HepG2 (cell line): ENCODE measurements around the gene EIF4G1. TPM values are rescaled to one million over a fixed set of nuclear protein-coding genes. Genes with fewer than 3 reads are reported as not detected.
A peak's percentile ranks its signal among the peaks of the same experiment; 100 is the strongest.

Experiments
- ATAC-seq: fragments of 200-7000 bp; cut with Tn5 transposase; 3 replicates; pipeline ENCODE4 v1.9.1; 2020; ENCODE audit warnings: mild to moderate bottlenecking, moderate library complexity
- BruUV-seq: library from RNA; stranded (reverse); fragments of 400-500 nt; replicated peaks from 2 replicates; lab custom pipeline; 2021; lab: Mats Ljungman, UMichigan
- CTCF ChIA-PET: fragments of 300-600 bp; formaldehyde crosslinking; extraction: SDS; loops from one replicate; lab custom pipeline; 2021; ENCODE audit warnings: low total read pairs, inconsistent platforms, low intra/inter-chr PET ratio; lab: Yijun Ruan, JAX
- POLR2A ChIA-PET: fragments of 350-600 bp; sonication (Branson Sonifier 250); formaldehyde crosslinking; loops from one replicate; lab custom pipeline; 2020; ENCODE audit warnings: antibody characterized with exemption, inconsistent platforms; lab: Yijun Ruan, JAX
- DNase-seq: peaks from one replicate; pipeline ENCODE4 v3.0.0-alpha.2; 2015; ENCODE audit warnings: low spot score
- FAIRE-seq: peaks from 3 replicates; lab custom pipeline; 2011; peaks lifted over from hg19 to GRCh38; lab: Jason Lieb, UNC
- H2AFZ ChIP-seq: one replicate; pipeline ENCODE4 v1.6.1; 2011; ENCODE audit warnings: low read length, inconsistent platforms
- H3K27ac ChIP-seq: fragments of 300-600 bp; 3 replicates; pipeline ENCODE4 v1.8.0; 2011; ENCODE audit warnings: mixed run types, mild to moderate bottlenecking, mixed read lengths, low read length, inconsistent platforms; ENCODE audit not compliant: insufficient read depth; ENCODE audit errors: extremely low read length
- H3K27me3 ChIP-seq, 2 experiments: fragments of 200-600 bp in 1 of 2; 2 replicates in 1 of 2; 3 replicates in 1 of 2; pipeline versions ENCODE4 v1.6.0 to v1.8.0; 2011; ENCODE audit warnings: low read length in 2 of 2, mild to moderate bottlenecking in 2 of 2, moderate library complexity in 2 of 2, inconsistent platforms in 1 of 2; ENCODE audit not compliant: insufficient read depth in 2 of 2, control insufficient read depth in 1 of 2
- H3K36me3 ChIP-seq, 2 experiments: fragments of 200-600 bp in 1 of 2; replicated peaks in 1 of 2; 2 replicates in 1 of 2; 3 replicates in 1 of 2; pipeline versions ENCODE4 v1.5.1 to v1.8.0; 2011; ENCODE audit warnings: low read length in 2 of 2, inconsistent platforms in 1 of 2; ENCODE audit not compliant: insufficient read depth in 2 of 2, control insufficient read depth in 1 of 2
- H3K4me1 ChIP-seq: 2 replicates; pipeline ENCODE4 v1.5.1; 2012; ENCODE audit warnings: low read length, inconsistent platforms; ENCODE audit not compliant: insufficient read depth
- H3K4me2 ChIP-seq: 2 replicates; pipeline ENCODE4 v1.6.0; 2011; ENCODE audit warnings: low read depth, low read length, inconsistent platforms
- H3K4me3 ChIP-seq, 3 experiments: fragments of 200-600 bp in 1 of 3; sonication (generic), shearing (Covaris generic) in 1 of 3; replicated peaks in 1 of 3; 2 replicates each; pipeline ENCODE4 v1.5.1; 2011 to 2016; ENCODE audit warnings: low read length in 3 of 3, inconsistent platforms in 2 of 3, low read depth in 2 of 3, mild to moderate bottlenecking in 2 of 3, control low read depth in 1 of 3, mixed read lengths in 1 of 3; ENCODE audit not compliant: insufficient read depth in 1 of 3
- H3K79me2 ChIP-seq: one replicate; pipeline ENCODE4 v1.6.1; 2011; ENCODE audit warnings: low read length, inconsistent platforms; ENCODE audit not compliant: insufficient read depth
- H3K9ac ChIP-seq: 2 replicates; pipeline ENCODE4 v1.6.0; 2011; ENCODE audit warnings: mild to moderate bottlenecking, low read depth, low read length, inconsistent platforms; ENCODE audit not compliant: insufficient read depth
- H3K9me3 ChIP-seq: 2 replicates; pipeline ENCODE4 v1.5.1; 2012; ENCODE audit warnings: mild to moderate bottlenecking, low read length
- H4K20me1 ChIP-seq: 2 replicates; pipeline ENCODE4 v1.6.0; 2011; ENCODE audit warnings: inconsistent platforms, mild to moderate bottlenecking, low read length, moderate library complexity; ENCODE audit not compliant: insufficient read depth
- AGO2 ChIP-seq: fragments of 200-400 bp; formaldehyde crosslinking; optimal IDR thresholded peaks from 2 replicates; pipeline ENCODE3; 2017; ENCODE audit warnings: mild to moderate bottlenecking, low read depth, low read length, moderate library complexity
- KDM4B ChIP-seq: sonication (generic); formaldehyde crosslinking; IDR thresholded peaks from 2 replicates; pipeline ENCODE4 v1.4.0; 2020; ENCODE audit warnings: missing genetic modification reagents
- POLR2A ChIP-seq, 2 experiments: IDR thresholded peaks; 2 replicates each; pipeline ENCODE4 v1.6.1; 2011; ENCODE audit warnings: low read depth in 2 of 2, low read length in 2 of 2, mild to moderate bottlenecking in 1 of 2, moderate library complexity in 1 of 2; ENCODE audit not compliant: insufficient read depth in 1 of 2
- POLR2G ChIP-seq: fragments of 200-400 bp; formaldehyde crosslinking; IDR thresholded peaks from 2 replicates; pipeline ENCODE4 v1.6.1; 2018; ENCODE audit warnings: mild to moderate bottlenecking, low read depth, low read length, moderate library complexity
- SIN3A ChIP-seq: IDR thresholded peaks from 2 replicates; pipeline ENCODE4 v1.6.1; 2011; ENCODE audit warnings: low read depth, mild to moderate bottlenecking, control low read depth, low read length, borderline replicate concordance
- ZSCAN22 ChIP-seq: sonication (generic); formaldehyde crosslinking; IDR thresholded peaks from 2 replicates; pipeline ENCODE4 v1.4.0; 2020; ENCODE audit warnings: mild to moderate bottlenecking, missing genetic modification reagents
- ZSCAN25 ChIP-seq: sonication (generic); formaldehyde crosslinking; IDR thresholded peaks from 2 replicates; pipeline ENCODE4 v1.8.0; 2022; ENCODE audit warnings: mild to moderate bottlenecking, missing genetic modification reagents
- WGBS: methylation state at CpG from one replicate; pipeline ENCODE4 v1.1.6; 2017; ENCODE audit warnings: low lambda C conversion rate; 5-methylcytosine and 5-hydroxymethylcytosine counted together
- in situ Hi-C: cut with HindIII; loops from 2 replicates; pipeline ENCODE4 v1.10.0; 2017; ENCODE audit warnings: low pct_unique_long_range_greater_than_20kb; ENCODE audit not compliant: extremely low pct_ligation_motif_present
- intact Hi-C: fragments of 100-400 bp; cut with micrococcal nuclease; formaldehyde crosslinking; loops from one replicate; pipeline ENCODE4 v1.10.0; 2022; ENCODE audit not compliant: unreplicated experiment
- polyA plus RNA-seq, 8 experiments: library from polyadenylated mRNA; depleted of rRNA in 3 of 8; stranded (reverse) in 7 of 8; unstranded in 1 of 8; fragments of >200 nt; fragmentation: Illumina TruSeq in 4 of 8; extraction: Trizol in 4 of 8; gene quantifications; 2 replicates each; pipeline versions ENCODE4 v1.2.1 to v1.2.3, GENCODE V29; 2011 to 2016; ENCODE audit warnings: low read depth in 4 of 8, missing spikeins in 1 of 8, mixed read lengths in 1 of 8; ENCODE audit not compliant: insufficient read depth in 1 of 8
- total RNA-seq, 5 experiments: library from RNA; depleted of rRNA; stranded (reverse); fragments of >200 nt; fragmentation: Illumina TruSeq; extraction: Trizol; gene quantifications; 2 replicates each; pipeline ENCODE4 v1.2.3, GENCODE V29; 2016; ENCODE audit warnings: low read depth in 1 of 5
- TF ChIP-seq, protein P1 (sequence below): sonication (generic); formaldehyde crosslinking; IDR thresholded peaks from 2 replicates; pipeline ENCODE4 v1.8.0; 2022; ENCODE audit warnings: mild to moderate bottlenecking, missing genetic modification reagents, moderate library complexity
- TF ChIP-seq, protein P2 (sequence below): sonication (generic); formaldehyde crosslinking; IDR thresholded peaks from 2 replicates; pipeline ENCODE4 v1.8.1; 2023; ENCODE audit warnings: mild to moderate bottlenecking, missing genetic modification reagents
- TF ChIP-seq, protein P3 (sequence below): sonication (generic); formaldehyde crosslinking; IDR thresholded peaks from 2 replicates; pipeline ENCODE4 v1.4.0; 2020; ENCODE audit warnings: missing genetic modification reagents, low read depth, mild to moderate bottlenecking, borderline replicate concordance
- TF ChIP-seq, protein P4 (sequence below): sonication (generic); formaldehyde crosslinking; IDR thresholded peaks from 2 replicates; pipeline ENCODE4 v1.4.0; 2020; ENCODE audit warnings: missing genetic modification reagents

Gene EIF4G1
- total and polyA plus RNA-seq, 2 of the 13 experiments (the other 11 are each of a cell fraction or from before 2014, with no cell fraction given): 208 to 213 TPM

DNA sequence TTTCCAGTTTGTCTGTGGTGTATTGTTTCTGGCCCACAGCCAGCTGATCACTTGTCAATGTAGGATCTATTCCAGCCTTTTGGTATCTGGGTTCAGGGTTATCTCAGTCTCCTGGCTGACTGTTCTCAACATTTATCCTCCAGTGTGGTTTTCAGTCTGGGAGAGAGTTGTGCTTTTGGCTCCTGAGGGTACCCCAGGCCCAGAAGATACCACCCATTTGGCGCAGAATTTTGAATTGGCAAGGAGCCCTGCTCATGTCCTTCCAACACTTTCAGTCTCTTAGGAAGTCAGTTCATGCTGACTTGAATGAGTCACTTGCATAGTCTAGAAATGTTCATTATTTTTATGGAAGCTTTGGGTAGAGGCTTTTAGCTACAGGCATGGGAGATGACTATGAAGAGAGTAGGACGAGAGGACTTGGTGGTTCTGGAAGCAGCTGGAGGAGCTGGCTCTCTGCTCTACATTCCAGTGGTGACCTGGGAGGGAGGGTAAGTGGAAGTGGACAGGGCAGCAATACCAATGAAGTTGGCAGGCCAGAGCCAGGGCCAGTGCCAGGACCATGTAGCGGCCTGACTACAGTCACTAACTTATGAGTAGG lies 54.3 kb downstream of the EIF4G1 start:
- no peak overlapping the region for H3K4me2 ChIP-seq
- ATAC-seq (no peak), FAIRE-seq (no peak), DNase-seq (no peak)
- POLR2A ChIA-PET: interaction anchor here (0.5 to 3.0 kb wide), 4 partner anchors 9 to 146 kb away, joined by 3 to 13 read pairs (median 6); no protein-coding TSS in a partner anchor
- H3K4me1 ChIP-seq: peaks cover 51% of the 10 kb centered on the region
- no peaks in the 10 kb centered on the region for H3K9me3 ChIP-seq
- H3K79me2 ChIP-seq: peaks cover 14% of the 10 kb centered on the region
- in situ Hi-C loops (no loop called here), intact Hi-C loops (no loop called here)
- no peak overlapping the region for H3K27ac ChIP-seq
- peaks cover 17% of the 10 kb centered on the region for H4K20me1 ChIP-seq
- peaks cover 22 to 46% of the 10 kb centered on the region in 2 experiments for H3K36me3 ChIP-seq
- CTCF ChIA-PET: no interaction called here
- peak in 1 of 2 experiments; percentile 45; a peak in 1 of 4 replicates for TF ChIP-seq POLR2A (IDR thresholded peaks at IDR 0.05; ENCODE audit: insufficient read depth in 1 of 2, low read depth in 2 of 2, low read length in 2 of 2)
- TF ChIP-seq POLR2G: peak; percentile 44; the same call in 1 of the 2 replicates
- TF ChIP-seq, protein P1, sequence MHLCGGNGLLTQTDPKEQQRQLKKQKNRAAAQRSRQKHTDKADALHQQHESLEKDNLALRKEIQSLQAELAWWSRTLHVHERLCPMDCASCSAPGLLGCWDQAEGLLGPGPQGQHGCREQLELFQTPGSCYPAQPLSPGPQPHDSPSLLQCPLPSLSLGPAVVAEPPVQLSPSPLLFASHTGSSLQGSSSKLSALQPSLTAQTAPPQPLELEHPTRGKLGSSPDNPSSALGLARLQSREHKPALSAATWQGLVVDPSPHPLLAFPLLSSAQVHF (CRISPR knock-in tag): no peak
- WGBS: 94% methylated on average over 3 of the region's 3 CpGs
- BruUV-seq: no TSS peak
- no peaks in the 10 kb centered on the region for H3K27me3 ChIP-seq
- H2AFZ ChIP-seq: no peak overlapping the region
- no peak overlapping the region for H3K4me3 ChIP-seq
- no peak overlapping the region for H3K9ac ChIP-seq

DNA sequence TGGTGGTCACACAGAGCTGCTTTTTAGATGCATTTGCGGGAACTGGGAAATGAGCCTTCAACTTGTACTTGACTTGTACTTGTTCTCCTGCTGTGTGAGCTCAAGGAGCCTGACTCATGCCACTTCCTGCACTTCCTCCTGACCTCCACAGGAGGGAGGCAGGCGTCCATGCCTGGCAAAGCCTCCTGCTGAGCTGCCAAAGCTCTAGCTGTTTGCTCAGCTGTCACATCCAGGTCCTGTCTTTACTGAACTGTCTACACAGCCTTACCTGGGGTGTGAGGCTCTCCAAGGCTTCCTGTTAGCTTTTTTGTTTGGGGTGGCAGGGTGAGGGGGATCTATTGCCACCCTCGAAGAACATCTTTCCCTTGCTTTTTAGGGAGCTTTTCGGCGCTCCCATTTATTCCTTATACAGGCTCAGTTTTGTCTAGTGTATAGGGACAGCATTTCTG lies 57.2 kb downstream of the EIF4G1 start:
- peak; percentile 92 for ATAC-seq
- POLR2A ChIA-PET: interaction anchor here (0.6 to 3.5 kb wide), 10 partner anchors 9 to 170 kb away, joined by 3 to 21 read pairs (median 5); partner anchors contain the start of genes CLCN2 and POLR2H
- H3K27ac ChIP-seq: peak overlapping the region; percentile 18
- peak; percentile 93 for FAIRE-seq
- no peaks in the 10 kb centered on the region for H3K9me3 ChIP-seq
- 59% methylated on average over 5 of the region's 5 CpGs for whole genome bisulfite sequencing
- no peak overlapping the region for H3K4me3 ChIP-seq
- peaks cover under 1% of the 10 kb centered on the region for H3K79me2 ChIP-seq
- H2AFZ ChIP-seq: no peak overlapping the region
- in situ Hi-C loops (loop anchor here (10.0 kb wide), 2 partner anchors 93 to 143 kb away; no protein-coding TSS in a partner anchor), intact Hi-C loops (loop anchor here (1.0 to 5.0 kb wide), 5 partner anchors 45 to 1204 kb away; no protein-coding TSS in a partner anchor)
- peak; percentile 84 for DNase-seq
- H3K9ac ChIP-seq: no peak overlapping the region
- no peaks in the 10 kb centered on the region for H3K27me3 ChIP-seq
- H3K4me1 ChIP-seq: peaks cover 30% of the 10 kb centered on the region
- CTCF ChIA-PET: interaction anchor here (0.7 to 2.3 kb wide), 7 partner anchors 18 to 172 kb away, joined by 3 to 20 read pairs (median 7); no protein-coding TSS in a partner anchor
- no peak overlapping the region for H3K4me2 ChIP-seq
- peaks cover 13% of the 10 kb centered on the region for H4K20me1 ChIP-seq
- H3K36me3 ChIP-seq: peaks cover 17 to 57% of the 10 kb centered on the region in 2 experiments
- no TSS peak for BruUV-seq
- TF ChIP-seq KDM4B (CRISPR knock-in tag): 0 out of 2 replicates have a peak, but pooled peaks have one; percentile 13
- TF ChIP-seq, protein P2, sequence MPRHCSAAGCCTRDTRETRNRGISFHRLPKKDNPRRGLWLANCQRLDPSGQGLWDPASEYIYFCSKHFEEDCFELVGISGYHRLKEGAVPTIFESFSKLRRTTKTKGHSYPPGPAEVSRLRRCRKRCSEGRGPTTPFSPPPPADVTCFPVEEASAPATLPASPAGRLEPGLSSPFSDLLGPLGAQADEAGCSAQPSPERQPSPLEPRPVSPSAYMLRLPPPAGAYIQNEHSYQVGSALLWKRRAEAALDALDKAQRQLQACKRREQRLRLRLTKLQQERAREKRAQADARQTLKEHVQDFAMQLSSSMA (CRISPR knock-in tag): no peak
- TF ChIP-seq ZSCAN25 (CRISPR knock-in tag): 0 out of 2 replicates have a peak, but pooled peaks have one; percentile 42
- TF ChIP-seq AGO2: no peak
- TF ChIP-seq ZSCAN22 (CRISPR knock-in tag): no peak
- TF ChIP-seq SIN3A: peak; percentile 74; the same call in 1 of the 2 replicates
- TF ChIP-seq, protein P3, sequence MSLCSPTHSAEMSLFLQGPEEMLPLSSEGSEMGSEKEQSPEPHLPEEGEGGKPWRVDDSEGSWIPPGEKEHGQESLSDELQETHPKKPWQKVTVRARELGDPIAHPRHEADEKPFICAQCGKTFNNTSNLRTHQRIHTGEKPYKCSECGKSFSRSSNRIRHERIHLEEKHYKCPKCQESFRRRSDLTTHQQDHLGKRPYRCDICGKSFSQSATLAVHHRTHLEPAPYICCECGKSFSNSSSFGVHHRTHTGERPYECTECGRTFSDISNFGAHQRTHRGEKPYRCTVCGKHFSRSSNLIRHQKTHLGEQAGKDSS: peak; percentile 25; the same call in 1 of the 2 replicates
- TF ChIP-seq, protein P4, sequence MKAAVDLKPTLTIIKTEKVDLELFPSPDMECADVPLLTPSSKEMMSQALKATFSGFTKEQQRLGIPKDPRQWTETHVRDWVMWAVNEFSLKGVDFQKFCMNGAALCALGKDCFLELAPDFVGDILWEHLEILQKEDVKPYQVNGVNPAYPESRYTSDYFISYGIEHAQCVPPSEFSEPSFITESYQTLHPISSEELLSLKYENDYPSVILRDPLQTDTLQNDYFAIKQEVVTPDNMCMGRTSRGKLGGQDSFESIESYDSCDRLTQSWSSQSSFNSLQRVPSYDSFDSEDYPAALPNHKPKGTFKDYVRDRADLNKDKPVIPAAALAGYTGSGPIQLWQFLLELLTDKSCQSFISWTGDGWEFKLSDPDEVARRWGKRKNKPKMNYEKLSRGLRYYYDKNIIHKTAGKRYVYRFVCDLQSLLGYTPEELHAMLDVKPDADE: no peak
